Tibial artery (tissue), 4 donors: ENCODE measurements around the gene RASAL1.

Source experiments
- DNase-seq, 2 donors: peaks; one replicate each; pipeline ENCODE4 v3.0.0-alpha.2; 2019
- H3K27ac ChIP-seq, 2 donors: fragments of 200-600 bp; sonication (generic) in 1 of 2; 1 replicate in 1 of 2; 2 replicates in 1 of 2; pipeline ENCODE4 v1.5.1; 2018 to 2019; ENCODE audit warnings: mild to moderate bottlenecking in 1 of 2
- H3K27me3 ChIP-seq, 2 donors: fragments of 200-600 bp; sonication (generic) in 1 of 2; one replicate each; pipeline versions ENCODE4 v1.5.1 to v1.6.0; 2016 to 2019
- H3K36me3 ChIP-seq, 3 donors: fragments of 200-600 bp; sonication (generic) in 2 of 3; one replicate each; pipeline ENCODE4 v1.5.1; 2016 to 2019; ENCODE audit warnings: mild to moderate bottlenecking in 2 of 3
- H3K4me1 ChIP-seq, 4 donors: fragments of 200-600 bp; sonication (generic) in 2 of 4; 1 replicate in 3 of 4; 2 replicates in 1 of 4; pipeline ENCODE4 v1.5.1; 2016 to 2019
- H3K4me3 ChIP-seq, 2 donors: fragments of 200-600 bp; sonication (generic) in 1 of 2; 1 replicate in 1 of 2; 2 replicates in 1 of 2; pipeline ENCODE4 v1.5.1; 2018 to 2019; ENCODE audit warnings: mild to moderate bottlenecking in 2 of 2
- H3K9me3 ChIP-seq, 3 donors: fragments of 200-600 bp; sonication (generic) in 1 of 3; one replicate each; pipeline ENCODE4 v1.5.1; 2016 to 2019
- intact Hi-C: fragments of 100-400 bp; cut with DNase I; formaldehyde crosslinking; loops from one replicate; pipeline ENCODE4 v1.15.0; 2023; ENCODE audit warnings: low total_unique reads
- TF ChIP-seq, protein P1 (sequence below), 2 experiments: fragments of 200-600 bp in 1 of 2; fragments of 450-650 bp in 1 of 2; IDR thresholded peaks; one replicate each; pipeline ENCODE4 v1.5.1; 2017 to 2019; ENCODE audit warnings: antibody characterized with exemption in 2 of 2, mild to moderate bottlenecking in 1 of 2, moderate library complexity in 1 of 2

Gene RASAL1

DNA sequence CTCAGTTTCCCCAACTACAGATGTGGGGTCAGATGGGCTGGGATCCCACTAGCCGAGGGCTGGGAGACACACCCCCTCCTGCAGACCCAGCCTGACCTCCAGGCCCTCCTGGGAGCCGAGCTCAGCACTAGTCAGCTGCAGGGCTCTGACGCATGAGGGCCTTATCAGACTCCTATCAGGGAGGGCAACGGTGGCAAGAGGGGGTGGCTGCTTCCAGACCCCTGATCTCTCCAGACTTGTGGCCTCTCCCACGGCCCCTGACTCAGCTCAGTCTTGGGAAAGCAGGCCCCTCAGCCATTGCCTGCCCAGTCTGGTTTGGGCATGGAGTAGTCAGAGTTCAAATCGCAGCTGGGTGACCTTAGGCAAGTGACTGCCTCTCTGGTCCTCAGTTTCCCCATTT is 2.5 kb downstream of the RASAL1 start:
- H3K27me3 ChIP-seq = peaks cover 0 to 76% of the 10 kb centered on the region in 2 donors
- H3K4me1 ChIP-seq = peaks cover 0 to 14% (median 0%) of the 10 kb centered on the region in 4 donors
- TF ChIP-seq, protein P1, sequence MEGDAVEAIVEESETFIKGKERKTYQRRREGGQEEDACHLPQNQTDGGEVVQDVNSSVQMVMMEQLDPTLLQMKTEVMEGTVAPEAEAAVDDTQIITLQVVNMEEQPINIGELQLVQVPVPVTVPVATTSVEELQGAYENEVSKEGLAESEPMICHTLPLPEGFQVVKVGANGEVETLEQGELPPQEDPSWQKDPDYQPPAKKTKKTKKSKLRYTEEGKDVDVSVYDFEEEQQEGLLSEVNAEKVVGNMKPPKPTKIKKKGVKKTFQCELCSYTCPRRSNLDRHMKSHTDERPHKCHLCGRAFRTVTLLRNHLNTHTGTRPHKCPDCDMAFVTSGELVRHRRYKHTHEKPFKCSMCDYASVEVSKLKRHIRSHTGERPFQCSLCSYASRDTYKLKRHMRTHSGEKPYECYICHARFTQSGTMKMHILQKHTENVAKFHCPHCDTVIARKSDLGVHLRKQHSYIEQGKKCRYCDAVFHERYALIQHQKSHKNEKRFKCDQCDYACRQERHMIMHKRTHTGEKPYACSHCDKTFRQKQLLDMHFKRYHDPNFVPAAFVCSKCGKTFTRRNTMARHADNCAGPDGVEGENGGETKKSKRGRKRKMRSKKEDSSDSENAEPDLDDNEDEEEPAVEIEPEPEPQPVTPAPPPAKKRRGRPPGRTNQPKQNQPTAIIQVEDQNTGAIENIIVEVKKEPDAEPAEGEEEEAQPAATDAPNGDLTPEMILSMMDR (IDR thresholded peaks at IDR 0.05) = no peak
- H3K4me3 ChIP-seq = no peak overlapping the region
- H3K9me3 ChIP-seq = no peaks in the 10 kb centered on the region
- intact Hi-C loops = no loop called here
- no peaks in the 10 kb centered on the region for H3K36me3 ChIP-seq
- DNase-seq = no peak
- no peak overlapping the region for H3K27ac ChIP-seq

- intact Hi-C loops = no loop called here
- H3K36me3 ChIP-seq = no peaks in the 10 kb centered on the region
- peaks cover 0 to 69% of the 10 kb centered on the region in 2 donors for H3K27me3 ChIP-seq
- DNase-seq = no peak
- no peak overlapping the region for H3K4me3 ChIP-seq
- peaks cover 0 to 12% (median 0%) of the 10 kb centered on the region in 4 donors for H3K4me1 ChIP-seq
- H3K9me3 ChIP-seq = no peaks in the 10 kb centered on the region
- no peak overlapping the region for H3K27ac ChIP-seq
- TF ChIP-seq, protein P1 (IDR thresholded peaks at IDR 0.05) = no peak
Observed at GRCh38 chr12:113131556-113131955, 4.0 kb downstream of the RASAL1 start.

- Histone ChIP-seq H3K4me1 (peaks cover 0 to 4% (median 0%) of the 10 kb centered on the region in 4 donors), H3K27ac (no peak overlapping the region), H3K27me3 (peaks cover 0 to 59% of the 10 kb centered on the region in 2 donors), H3K36me3 (no peaks in the 10 kb centered on the region), H3K4me3 (no peak overlapping the region), H3K9me3 (no peaks in the 10 kb centered on the region)
- TF ChIP-seq, protein P1 (IDR thresholded peaks at IDR 0.05) = no peak
- no peak for DNase-seq
- intact Hi-C loops = no loop called here
Observed at GRCh38 chr12:113130457-113131135, 5.0 kb downstream of the RASAL1 start.

DNA sequence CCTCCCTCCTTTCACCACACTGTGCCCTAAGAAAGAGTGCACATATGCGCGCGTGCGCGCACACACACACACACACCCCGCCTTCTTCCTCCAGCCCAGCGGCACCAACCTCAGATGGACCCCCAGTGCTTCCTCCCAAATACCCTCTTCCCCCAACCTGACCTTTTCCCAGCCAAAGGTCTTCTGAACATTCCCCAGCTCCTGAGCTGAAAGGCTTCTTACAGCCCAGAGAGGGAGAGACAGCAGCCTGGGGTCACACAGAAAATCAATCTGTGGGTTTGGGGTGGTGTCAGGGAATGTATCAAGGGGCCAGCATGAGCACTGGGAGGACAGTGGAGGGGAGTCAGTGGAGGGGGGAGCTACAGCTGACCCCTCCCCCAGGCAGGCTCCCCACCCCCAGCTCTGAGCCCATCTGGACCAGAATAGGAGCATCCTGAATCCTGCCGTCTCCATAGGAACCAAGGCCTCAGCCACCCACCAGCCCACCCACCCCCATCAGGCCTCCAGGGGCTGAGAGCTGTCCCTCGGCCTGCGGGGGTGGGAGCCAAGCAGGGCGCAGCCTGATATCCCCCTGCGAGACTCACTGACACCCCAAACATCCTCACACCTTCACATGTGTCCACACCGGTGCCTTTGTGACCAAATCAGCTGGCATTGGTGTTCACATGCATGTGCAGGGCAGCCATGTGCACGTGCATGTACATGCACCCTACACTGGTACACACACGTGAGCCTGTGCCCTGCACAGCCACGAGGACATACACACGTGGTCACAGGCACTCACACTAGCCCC is 5.7 kb downstream of the RASAL1 start:
- intact Hi-C loops = no loop called here
- TF ChIP-seq, protein P1 (IDR thresholded peaks at IDR 0.05) = no peak
- peaks cover 0 to 52% of the 10 kb centered on the region in 2 donors for H3K27me3 ChIP-seq
- H3K4me3 ChIP-seq = no peak overlapping the region
- H3K36me3 ChIP-seq = no peaks in the 10 kb centered on the region
- no peak for DNase-seq
- no peaks in the 10 kb centered on the region for H3K4me1 ChIP-seq
- no peaks in the 10 kb centered on the region for H3K9me3 ChIP-seq
- H3K27ac ChIP-seq = no peak overlapping the region

DNA sequence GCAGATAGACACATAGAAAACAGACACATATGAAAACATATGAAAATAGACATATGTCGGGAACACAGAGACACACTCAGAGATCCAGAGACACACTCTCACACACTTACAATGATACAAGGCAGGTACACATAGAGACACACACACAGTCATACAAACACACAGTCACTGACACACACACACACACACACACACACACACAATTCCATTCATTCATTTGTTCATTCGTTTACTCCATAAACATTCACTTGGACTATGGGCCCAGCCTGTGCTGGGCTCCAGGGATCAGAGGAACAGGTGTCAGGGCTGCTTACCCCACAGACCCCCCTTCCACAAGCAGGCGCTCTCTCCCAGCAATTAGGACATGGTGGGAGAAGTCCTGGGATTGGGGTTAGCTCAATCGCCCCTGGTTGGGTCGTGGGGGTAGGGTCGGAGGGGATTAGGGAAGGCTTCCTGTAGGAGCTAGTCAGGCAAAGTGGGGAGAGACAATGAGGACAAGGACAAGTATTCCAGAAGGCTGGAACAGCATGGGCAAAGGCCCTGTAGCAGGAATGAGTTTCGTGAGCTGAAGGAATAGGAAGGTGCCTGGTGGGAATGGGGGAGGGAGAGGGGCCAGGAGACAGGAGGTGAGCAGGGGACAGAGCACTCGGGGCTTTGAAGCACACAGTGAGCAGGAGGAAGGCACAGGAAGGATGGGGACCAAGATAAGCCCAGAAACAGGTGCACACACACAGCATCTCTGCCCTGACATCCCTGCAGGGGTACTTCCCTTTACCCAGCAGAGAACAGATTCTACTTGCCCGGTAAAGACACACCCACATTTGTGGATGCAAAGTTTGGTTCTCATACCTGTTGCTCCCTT is 6.5 kb downstream of the RASAL1 start:
- TF ChIP-seq, protein P1 (IDR thresholded peaks at IDR 0.05) = no peak
- Histone ChIP-seq H3K4me3 (no peak overlapping the region), H3K9me3 (no peaks in the 10 kb centered on the region), H3K27ac (no peak overlapping the region), H3K27me3 (peaks cover 0 to 44% of the 10 kb centered on the region in 2 donors), H3K36me3 (no peaks in the 10 kb centered on the region), H3K4me1 (no peaks in the 10 kb centered on the region)
- intact Hi-C loops = no loop called here
- DNase-seq = no peak
